ENCODE data around the gene TBC1D24. TPM values are rescaled to one million over a fixed set of nuclear protein-coding genes. Genes with fewer than 3 reads are reported as not detected.

TBC1D24 gene
- total RNA-seq, 1 experiment from 2014 or later: 19.2 TPM

Other genes starting within 250 kb of the TBC1D24 start
- 0.64 TPM in 1 of 2 replicates, not detected in the other for gene DNASE1L2, start 238.7 kb upstream of the TBC1D24 start, total RNA-seq (2014; rRNA removed; shearing (Covaris generic))
- gene ECI1, start 223.5 kb upstream of the TBC1D24 start, total RNA-seq (2014; rRNA removed; shearing (Covaris generic)): 37.3 and 75.1 TPM in 2 replicates
- gene RNPS1, start 207.0 kb upstream of the TBC1D24 start, total RNA-seq (2014; rRNA removed; shearing (Covaris generic)): 164 and 181 TPM in 2 replicates
- 0.84 and 1.4 TPM in 2 replicates for gene ABCA3, start 134.4 kb upstream of the TBC1D24 start, total RNA-seq (2014; rRNA removed; shearing (Covaris generic))
- gene CCNF, start 45.7 kb upstream of the TBC1D24 start, total RNA-seq (2014; rRNA removed; shearing (Covaris generic)): 34.3 and 53.2 TPM in 2 replicates
- 22.6 and 22.8 TPM in 2 replicates for gene TEDC2, start 15.0 kb upstream of the TBC1D24 start, total RNA-seq (2014; rRNA removed; shearing (Covaris generic))
- gene NTN3, start 3.8 kb upstream of the TBC1D24 start, total RNA-seq (2014; rRNA removed; shearing (Covaris generic)): 0.44 TPM in 1 of 2 replicates, not detected in the other
- 80.0 and 81.3 TPM in 2 replicates for gene ATP6V0C, start 38.8 kb downstream of the TBC1D24 start, total RNA-seq (2014; rRNA removed; shearing (Covaris generic))
- 11.7 and 20.1 TPM in 2 replicates for gene AMDHD2, start 45.2 kb downstream of the TBC1D24 start, total RNA-seq (2014; rRNA removed; shearing (Covaris generic))
- not detected in 2 replicates for gene CEMP1, start 56.3 kb downstream of the TBC1D24 start, total RNA-seq (2014; rRNA removed; shearing (Covaris generic))
- 19.8 and 33.5 TPM in 2 replicates for gene PDPK1, start 62.9 kb downstream of the TBC1D24 start, total RNA-seq (2014; rRNA removed; shearing (Covaris generic))
- gene KCTD5, start 207.4 kb downstream of the TBC1D24 start, total RNA-seq (2014; rRNA removed; shearing (Covaris generic)): 56.3 and 83.9 TPM in 2 replicates
- gene PRSS27, start 245.1 kb downstream of the TBC1D24 start, total RNA-seq (2014; rRNA removed; shearing (Covaris generic)): 0.17 TPM in 1 of 2 replicates, not detected in the other

All from M059J (cell line).